CD14-positive monocyte (primary cell): ENCODE measurements around the gene KLC3. TPM values are rescaled to one million over a fixed set of nuclear protein-coding genes. Genes with fewer than 3 reads are reported as not detected.
A peak's percentile ranks its signal among the peaks of the same experiment; 100 is the strongest.

Source experiments
- DNase-seq, 3 donors: peaks; one replicate each; pipeline ENCODE4 v3.0.0-alpha.2; 2011 to 2022
- H2AFZ ChIP-seq: 2 replicates; pipeline ENCODE4 v1.6.0; 2012; ENCODE audit warnings: mild to moderate bottlenecking, low read depth, low read length, inconsistent platforms; ENCODE audit not compliant: insufficient read depth, poor library complexity, severe bottlenecking
- H3K27ac ChIP-seq, 2 donors: 1 replicate in 1 of 2; 2 replicates in 1 of 2; pipeline ENCODE4 v1.5.1; 2012 to 2013; ENCODE audit warnings: low read length in 2 of 2, control low read depth in 1 of 2, inconsistent platforms in 1 of 2, low read depth in 1 of 2, mild to moderate bottlenecking in 1 of 2
- H3K27me3 ChIP-seq, 2 donors: one replicate each; pipeline versions ENCODE4 v1.6.0 to v1.6.1; 2011 to 2013; ENCODE audit warnings: low read length in 2 of 2; ENCODE audit not compliant: control insufficient read depth in 2 of 2, insufficient read depth in 2 of 2
- H3K36me3 ChIP-seq, 2 donors: replicated peaks in 1 of 2; 1 replicate in 1 of 2; 2 replicates in 1 of 2; pipeline versions ENCODE4 v1.5.1 to v1.6.1; 2012 to 2013; ENCODE audit warnings: low read length in 2 of 2, control low read depth in 1 of 2, inconsistent platforms in 1 of 2, mild to moderate bottlenecking in 1 of 2; ENCODE audit not compliant: insufficient read depth in 2 of 2, control insufficient read depth in 1 of 2
- H3K4me1 ChIP-seq, 2 donors: 1 replicate in 1 of 2; 2 replicates in 1 of 2; pipeline versions ENCODE4 v1.5.1 to v1.6.1; 2012 to 2013; ENCODE audit warnings: low read length in 2 of 2, control low read depth in 1 of 2, inconsistent platforms in 1 of 2, mild to moderate bottlenecking in 1 of 2, moderate library complexity in 1 of 2; ENCODE audit not compliant: insufficient read depth in 2 of 2, control insufficient read depth in 1 of 2
- H3K4me2 ChIP-seq: replicated peaks from 2 replicates; pipeline ENCODE3; 2012; ENCODE audit warnings: low read length, moderate library complexity, mild to moderate bottlenecking; ENCODE audit not compliant: poor library complexity, severe bottlenecking; ENCODE audit errors: extremely low read depth
- H3K4me3 ChIP-seq, 3 experiments: fragments of 200-600 bp in 1 of 3; sonication (generic) in 1 of 3; replicated peaks in 1 of 3; 1 replicate in 2 of 3; 2 replicates in 1 of 3; pipeline ENCODE4 v1.5.1; 2011 to 2013; ENCODE audit warnings: low read length in 3 of 3, mild to moderate bottlenecking in 3 of 3, control low read depth in 2 of 3, low read depth in 2 of 3, inconsistent platforms in 1 of 3, moderate library complexity in 1 of 3
- H3K79me2 ChIP-seq: 2 replicates; pipeline ENCODE4 v1.6.0; 2012; ENCODE audit warnings: mild to moderate bottlenecking, control low read depth, inconsistent platforms, low read length, moderate library complexity; ENCODE audit not compliant: insufficient read depth
- H3K9ac ChIP-seq: 2 replicates; pipeline ENCODE4 v1.6.0; 2017; ENCODE audit warnings: low read length, mild to moderate bottlenecking; ENCODE audit not compliant: insufficient read depth, poor library complexity, severe bottlenecking
- H3K9me3 ChIP-seq, 2 donors: replicated peaks in 1 of 2; 1 replicate in 1 of 2; 2 replicates in 1 of 2; pipeline versions ENCODE4 v1.5.1 to v1.6.1; 2012 to 2013; ENCODE audit warnings: low read length in 2 of 2, control low read depth in 1 of 2; ENCODE audit not compliant: control insufficient read depth in 1 of 2, insufficient read depth in 1 of 2
- H4K20me1 ChIP-seq: 2 replicates; pipeline ENCODE4 v1.6.0; 2012; ENCODE audit warnings: mild to moderate bottlenecking, low read length, control low read depth, moderate library complexity; ENCODE audit not compliant: insufficient read depth
- H3K27ac Mint-ChIP-seq, 7 donors: one replicate each; pipeline ENCODE4 v1.8.0; 2020; ENCODE audit warnings: mild to moderate bottlenecking in 7 of 7, mixed read lengths in 7 of 7, moderate library complexity in 6 of 7, inconsistent platforms in 2 of 7
- H3K27me3 Mint-ChIP-seq, 3 donors: one replicate each; pipeline ENCODE4 v1.8.0; 2021 to 2022; ENCODE audit warnings: low read depth in 3 of 3, mild to moderate bottlenecking in 3 of 3, mixed read lengths in 3 of 3, moderate library complexity in 3 of 3, inconsistent platforms in 1 of 3
- H3K36me3 Mint-ChIP-seq, 2 donors: one replicate each; pipeline ENCODE4 v1.8.0; 2020; ENCODE audit warnings: mixed read lengths in 2 of 2, inconsistent platforms in 1 of 2, mild to moderate bottlenecking in 1 of 2
- H3K4me1 Mint-ChIP-seq: one replicate; pipeline ENCODE4 v1.8.0; 2020; ENCODE audit warnings: mild to moderate bottlenecking, mixed read lengths
- H3K4me3 Mint-ChIP-seq, 2 donors: one replicate each; pipeline ENCODE4 v1.8.0; 2020; ENCODE audit warnings: mild to moderate bottlenecking in 2 of 2, mixed read lengths in 2 of 2, moderate library complexity in 1 of 2
- H3K9me3 Mint-ChIP-seq, 7 donors: one replicate each; pipeline ENCODE4 v1.8.0; 2020 to 2022; ENCODE audit warnings: mixed read lengths in 7 of 7, mild to moderate bottlenecking in 6 of 7, moderate library complexity in 6 of 7, inconsistent platforms in 2 of 7
- CTCF ChIP-seq: fragments of 200-600 bp; IDR thresholded peaks from one replicate; pipeline ENCODE4 v1.8.0; 2022; ENCODE audit warnings: antibody characterized with exemption, mild to moderate bottlenecking
- WGBS: methylation state at CpG from one replicate; pipeline ENCODE4 v1.1.5; 2013; ENCODE audit warnings: missing lambda C conversion rate; ENCODE audit not compliant: insufficient coverage; 5-methylcytosine and 5-hydroxymethylcytosine counted together
- intact Hi-C, 2 donors: fragments of 100-400 bp; cut with micrococcal nuclease; formaldehyde crosslinking; loops; one replicate each; pipeline versions ENCODE4 v1.15.0 to v1.15.1; 2023
- polyA plus RNA-seq, 3 donors: library from polyadenylated mRNA; depleted of rRNA in 1 of 3; unstranded in 2 of 3; stranded (reverse) in 1 of 3; fragments of 300-500 nt in 2 of 3; fragments of >200 nt in 1 of 3; fragmentation: Illumina TruSeq in 2 of 3; gene quantifications; 1 replicate in 2 of 3; 2 replicates in 1 of 3; pipeline ENCODE4 v1.2.3, GENCODE V29; 2012 to 2021

Gene KLC3
- polyA plus RNA-seq, 3 donors, result not detected

DNA sequence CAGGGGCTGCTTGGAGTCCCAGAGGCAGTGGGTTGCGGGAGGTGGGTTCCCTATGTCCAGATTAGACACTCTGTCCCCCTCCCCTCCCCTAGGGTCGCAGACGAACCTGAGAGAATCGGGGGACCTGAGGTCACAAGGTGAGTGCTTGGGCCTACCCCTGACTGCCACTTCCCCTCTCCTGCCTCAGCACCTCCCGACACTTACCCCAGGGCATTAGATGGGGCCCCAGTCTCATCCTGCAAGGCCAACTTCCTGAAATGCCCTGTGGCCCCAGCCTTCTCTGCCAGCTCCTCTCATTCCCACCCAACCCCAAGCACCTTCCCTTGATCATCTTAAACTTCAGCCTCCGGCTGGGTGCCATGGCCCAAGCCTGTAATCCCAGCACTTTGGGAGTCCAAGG is 40.8 kb upstream of the KLC3 start:
- intact Hi-C loops, result no loop called here
- H3K27me3 ChIP-seq, result no peaks in the 10 kb centered on the region
- peaks cover 0 to 8% of the 10 kb centered on the region in 2 donors for H3K4me1 ChIP-seq
- peaks cover 0 to 9% of the 10 kb centered on the region in 2 donors for H3K9me3 ChIP-seq
- H3K79me2 ChIP-seq, result no peaks in the 10 kb centered on the region
- no peak overlapping the region for H2AFZ ChIP-seq
- 71% methylated on average over 5 of the region's 6 CpGs for WGBS
- Mint-ChIP-seq H3K4me3 (no peak overlapping the region), H3K9me3 (peaks cover 0 to 14% (median 7%) of the 10 kb centered on the region in 7 donors), H3K36me3 (peaks cover 43 to 70% of the 10 kb centered on the region in 2 donors), H3K27me3 (peaks cover 0 to 2% (median 2%) of the 10 kb centered on the region in 3 donors), H3K27ac (peak overlapping the region in 2 of 7 donors; percentile 11 to 24), H3K4me1 (peaks cover 7% of the 10 kb centered on the region)
- peaks cover 2 to 46% of the 10 kb centered on the region in 2 donors for H3K36me3 ChIP-seq
- H3K4me3 ChIP-seq, result no peak overlapping the region
- H3K9ac ChIP-seq, result no peak overlapping the region
- no peak for DNase-seq
- no peak for TF ChIP-seq CTCF
- no peak overlapping the region for H3K27ac ChIP-seq
- H3K4me2 ChIP-seq, result no peak overlapping the region
- H4K20me1 ChIP-seq, result no peaks in the 10 kb centered on the region

- no peaks in the 10 kb centered on the region for H3K4me1 ChIP-seq
- TF ChIP-seq CTCF, result no peak
- no peaks in the 10 kb centered on the region for H4K20me1 ChIP-seq
- intact Hi-C loops, result no loop called here
- H3K27me3 ChIP-seq, result no peaks in the 10 kb centered on the region
- H3K4me1 Mint-ChIP-seq, result peaks cover 3% of the 10 kb centered on the region
- peaks cover 0 to 4% of the 10 kb centered on the region in 2 donors for H3K9me3 ChIP-seq
- H2AFZ ChIP-seq, result no peak overlapping the region
- no peak overlapping the region for H3K9ac ChIP-seq
- H3K36me3 Mint-ChIP-seq, result peaks cover 31 to 44% of the 10 kb centered on the region in 2 donors
- peaks cover 0 to 9% (median 7%) of the 10 kb centered on the region in 7 donors for H3K9me3 Mint-ChIP-seq
- H3K4me3 ChIP-seq, result no peak overlapping the region
- no peak overlapping the region for H3K4me2 ChIP-seq
- H3K27ac ChIP-seq, result no peak overlapping the region
- H3K4me3 Mint-ChIP-seq, result no peak overlapping the region
- DNase-seq, result no peak
- peaks cover 4 to 13% (median 6%) of the 10 kb centered on the region in 3 donors for H3K27me3 Mint-ChIP-seq
- H3K79me2 ChIP-seq, result no peaks in the 10 kb centered on the region
- no peak overlapping the region for H3K27ac Mint-ChIP-seq
- WGBS, result 95% methylated on average over 13 of the region's 27 CpGs
- peaks cover 0 to 34% of the 10 kb centered on the region in 2 donors for H3K36me3 ChIP-seq
These were observed 38.1 kb upstream of the KLC3 start for GRCh38 chr19:45302416-45302815.
